ENCODE data around the gene UBE2U.
"Not testable (repeated sequence)": the region's sequence is repeated elsewhere in the genome, so short reads cannot be mapped to it uniquely, and the experiment has no call there.

UBE2U gene

DNA sequence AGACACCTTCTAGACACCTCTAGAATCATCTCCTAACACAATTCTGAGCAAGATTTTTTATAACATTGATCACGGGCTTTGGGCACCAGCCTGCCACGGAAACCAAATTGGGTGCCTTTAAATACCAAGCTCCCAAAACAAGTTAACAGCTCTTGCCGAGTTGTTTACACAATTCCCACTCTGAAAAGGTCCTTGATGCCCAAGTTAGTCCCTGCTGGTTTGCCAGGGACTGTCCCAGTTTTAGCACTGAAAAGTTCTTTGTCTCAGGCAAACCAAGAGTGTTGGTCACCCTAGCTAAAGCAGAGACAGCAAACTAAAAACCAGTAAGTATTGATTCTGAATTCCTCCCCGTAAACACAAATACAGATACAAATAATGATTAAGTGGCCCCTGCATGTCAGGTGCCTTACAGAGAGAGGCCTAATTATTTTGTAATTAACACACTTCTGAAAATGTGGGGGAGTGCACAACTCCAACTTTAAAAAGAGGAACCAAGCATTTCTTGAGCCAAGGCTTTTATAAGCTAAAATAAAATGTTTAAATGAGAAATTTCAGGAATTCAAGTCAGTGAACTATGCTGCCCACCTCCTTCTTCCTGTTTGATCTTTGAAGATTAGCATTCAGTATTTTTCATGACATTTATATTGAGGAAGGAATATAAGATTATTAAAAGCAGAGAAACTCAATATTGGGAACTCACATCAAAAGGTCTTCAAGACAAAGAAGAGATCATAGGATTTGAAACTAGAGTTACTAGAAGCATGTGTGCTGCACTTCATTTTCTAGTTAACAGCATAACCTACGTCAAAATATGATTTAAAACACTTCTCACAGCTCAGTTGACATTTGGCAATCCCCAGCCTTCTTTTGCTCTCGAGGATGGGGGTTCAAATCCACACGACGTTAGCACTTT lies 9.0 kb upstream of the UBE2U start:
- no peak for DNase-seq

DNA sequence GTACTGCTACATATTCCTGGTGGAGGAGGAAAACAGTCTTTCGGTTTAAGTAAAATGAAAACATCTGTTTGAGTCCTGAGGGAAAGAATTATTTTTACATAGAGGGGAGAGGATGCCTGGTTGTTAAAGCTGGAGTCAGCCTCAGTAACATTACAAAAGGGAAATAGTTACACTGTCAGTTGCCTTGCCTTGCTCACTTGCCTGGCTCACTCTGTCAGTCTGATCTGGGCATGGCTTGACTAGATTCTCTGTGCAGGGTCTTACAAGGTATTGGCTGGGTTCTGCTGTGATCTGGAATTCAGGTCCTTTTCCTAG lies 8.4 kb upstream of the UBE2U start:
- DNase-seq: no peak

DNA sequence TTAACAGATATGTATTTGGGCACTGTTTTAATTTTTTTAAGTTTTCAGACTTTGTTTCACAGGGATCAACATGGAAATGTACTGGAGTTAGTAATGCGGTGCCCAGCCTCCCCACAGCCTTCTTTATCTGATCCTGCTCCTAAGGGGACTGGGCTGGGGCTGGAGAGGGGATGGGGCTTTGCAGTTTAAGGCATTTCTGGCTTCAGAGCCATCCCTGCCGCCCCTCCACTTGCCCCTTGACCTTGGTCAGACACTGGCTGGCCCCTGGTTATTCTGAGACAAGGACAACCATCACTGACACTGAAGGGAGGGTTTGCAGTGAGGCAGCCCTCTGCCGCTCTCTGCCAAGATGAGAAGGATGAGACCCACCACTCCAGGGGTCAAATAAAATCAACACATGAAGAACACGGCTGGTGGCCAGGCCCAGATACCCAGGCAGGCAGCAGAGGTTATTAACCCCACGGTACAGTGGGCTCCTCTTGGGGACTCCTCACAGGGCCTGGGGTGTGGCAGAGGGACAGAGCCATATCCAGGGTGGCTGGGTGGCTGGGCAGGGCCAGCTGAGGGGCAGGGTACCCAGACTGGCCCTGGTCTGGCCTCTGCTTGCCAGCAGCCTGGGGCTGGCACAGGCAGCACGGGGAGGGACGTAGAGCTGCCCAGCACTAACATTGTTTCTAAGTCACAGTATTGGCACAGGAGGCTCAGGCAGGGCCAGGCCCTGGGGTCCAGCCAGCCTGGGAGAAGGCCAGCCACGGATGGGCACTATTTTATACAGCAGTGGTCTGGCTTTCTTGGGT lies 7.2 kb upstream of the UBE2U start:
- no peak for DNase-seq

DNA sequence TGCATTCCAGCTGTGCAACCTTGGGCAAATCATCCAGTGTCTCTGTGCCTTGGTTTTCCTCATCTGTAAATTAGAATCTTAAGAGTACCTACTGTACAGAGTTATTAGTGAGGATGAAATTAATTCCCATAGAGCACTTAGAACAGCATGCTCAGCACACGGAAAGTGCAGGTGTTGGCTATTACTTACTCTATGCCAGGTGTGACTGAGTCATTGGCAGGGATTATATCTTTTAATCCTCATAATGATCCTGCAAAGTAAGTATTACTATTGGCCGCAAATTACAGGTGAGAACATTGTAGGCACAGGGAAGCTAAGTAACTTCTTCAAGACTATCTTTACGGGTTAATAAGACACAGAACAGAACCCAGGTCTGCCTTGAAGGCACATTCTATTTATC lies 6.3 kb upstream of the UBE2U start:
- DNase-seq: no peak

DNA sequence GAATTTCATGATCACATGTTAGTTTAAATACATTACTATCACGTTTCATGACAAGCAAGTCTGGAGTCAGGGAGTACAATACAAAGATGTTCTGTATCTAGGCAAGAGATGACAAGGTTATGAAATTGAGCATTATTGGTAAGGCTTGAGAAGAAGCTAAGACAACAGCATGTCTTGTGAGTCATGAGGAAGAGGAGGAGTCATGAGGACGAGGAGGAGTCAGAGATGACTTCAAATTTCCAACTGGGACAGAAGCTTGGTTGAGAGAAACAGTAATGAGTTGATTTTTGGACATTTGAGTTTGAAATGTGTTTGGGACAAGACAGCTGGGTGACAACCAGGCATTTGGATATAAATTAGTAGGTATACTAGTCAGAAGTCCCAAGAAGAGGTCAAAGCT lies 4.3 kb upstream of the UBE2U start:
- no peak for DNase-seq

DNA sequence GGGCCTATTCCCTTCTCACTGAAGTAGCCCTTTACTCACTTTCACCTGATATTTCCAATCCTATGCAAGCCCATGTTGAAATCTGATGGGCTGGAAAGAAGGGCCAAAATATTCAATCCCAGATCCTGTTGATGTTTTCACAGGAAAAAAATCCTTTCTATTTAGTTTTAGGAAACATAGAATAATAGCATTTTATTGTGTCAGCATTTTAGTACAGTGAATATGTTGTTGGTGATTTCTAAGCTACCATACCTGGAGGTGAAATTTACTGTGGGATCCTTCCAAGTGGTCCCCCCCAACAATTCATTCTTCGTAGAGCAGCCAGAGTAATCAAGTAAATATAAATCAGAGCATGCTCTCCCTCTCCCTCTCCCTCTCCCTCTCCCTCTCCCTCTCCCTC lies 3.4 kb upstream of the UBE2U start:
- DNase-seq: no peak

DNA sequence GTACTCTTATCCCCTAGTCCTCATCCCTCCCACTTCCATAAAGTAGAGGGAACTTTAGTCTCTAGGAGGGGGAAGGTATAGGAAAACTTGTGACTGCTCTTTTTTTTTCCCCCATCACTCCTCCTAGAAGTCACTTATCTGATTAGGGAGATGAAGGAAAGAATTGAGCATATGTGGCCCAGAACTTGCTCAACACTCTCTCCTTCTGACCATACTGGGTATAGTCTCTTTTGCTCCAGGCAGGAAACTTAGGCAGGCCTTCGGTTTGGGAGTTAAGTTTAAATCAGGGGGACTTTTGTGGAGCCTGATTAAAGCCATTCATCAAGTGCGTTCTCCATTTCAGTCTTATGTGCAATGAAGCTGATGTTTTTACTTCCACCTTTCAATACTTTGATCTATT lies 5.8 kb downstream of the UBE2U start:
- no peak for DNase-seq

DNA sequence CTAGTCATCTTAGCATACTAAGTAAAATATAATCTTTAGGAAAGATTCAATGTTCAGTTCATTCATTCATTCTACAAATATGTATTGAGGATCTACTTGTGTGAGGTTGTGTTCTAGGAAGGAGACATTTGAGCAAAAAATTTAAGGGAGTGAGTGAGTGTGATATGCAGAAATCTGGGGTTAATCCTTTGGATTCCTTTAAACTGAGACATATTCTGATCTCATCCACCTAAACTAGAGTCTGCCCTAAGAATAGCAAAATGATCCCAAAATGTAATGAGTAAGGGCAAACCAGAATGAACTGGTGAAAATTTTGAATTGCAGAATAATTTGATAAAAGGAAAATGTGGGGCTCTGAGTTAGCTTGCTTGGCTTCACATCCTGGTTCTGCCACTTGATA lies 8.6 kb downstream of the UBE2U start:
- no peak for DNase-seq

DNA sequence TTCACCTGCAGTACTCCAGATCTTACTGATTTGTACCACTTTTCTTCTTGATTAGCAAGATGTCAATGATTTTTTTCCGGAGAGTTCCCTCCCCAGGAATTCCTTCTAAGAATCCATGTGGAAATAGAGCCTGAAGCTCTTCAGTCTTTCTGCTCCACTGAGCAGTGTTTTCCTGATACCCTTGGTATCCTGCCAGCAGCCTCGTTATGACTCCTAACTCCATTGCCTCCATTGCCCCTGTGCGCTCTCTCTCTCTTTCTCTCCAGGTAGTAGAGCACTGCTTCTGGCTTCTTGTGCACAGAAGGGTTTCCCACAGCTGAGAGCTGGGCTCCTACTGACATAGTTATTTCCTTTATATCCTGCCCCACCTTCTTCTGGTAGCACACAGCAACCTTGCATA lies 12.2 kb downstream of the UBE2U start:
- no peak for DNase-seq

DNA sequence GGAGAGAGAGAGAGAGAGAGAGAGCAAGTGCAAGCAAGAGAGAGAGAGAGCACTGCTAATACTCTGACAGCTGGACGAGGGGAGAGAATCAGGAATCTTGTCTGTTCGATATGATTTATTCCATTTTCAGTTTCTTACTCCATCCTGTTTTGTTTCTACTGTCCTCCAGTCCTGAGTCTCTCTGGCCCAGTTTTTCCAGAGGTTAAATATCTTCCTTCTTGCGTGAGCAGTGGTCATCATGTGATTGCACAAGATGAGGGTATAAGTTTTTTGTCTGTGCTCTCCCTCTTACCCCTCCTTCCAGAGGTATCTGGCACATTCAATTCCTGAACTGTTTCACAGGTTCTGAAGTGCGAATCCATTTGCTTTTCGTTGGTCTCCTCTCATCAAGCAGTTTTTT lies 16.8 kb downstream of the UBE2U start:
- no peak for DNase-seq

DNA sequence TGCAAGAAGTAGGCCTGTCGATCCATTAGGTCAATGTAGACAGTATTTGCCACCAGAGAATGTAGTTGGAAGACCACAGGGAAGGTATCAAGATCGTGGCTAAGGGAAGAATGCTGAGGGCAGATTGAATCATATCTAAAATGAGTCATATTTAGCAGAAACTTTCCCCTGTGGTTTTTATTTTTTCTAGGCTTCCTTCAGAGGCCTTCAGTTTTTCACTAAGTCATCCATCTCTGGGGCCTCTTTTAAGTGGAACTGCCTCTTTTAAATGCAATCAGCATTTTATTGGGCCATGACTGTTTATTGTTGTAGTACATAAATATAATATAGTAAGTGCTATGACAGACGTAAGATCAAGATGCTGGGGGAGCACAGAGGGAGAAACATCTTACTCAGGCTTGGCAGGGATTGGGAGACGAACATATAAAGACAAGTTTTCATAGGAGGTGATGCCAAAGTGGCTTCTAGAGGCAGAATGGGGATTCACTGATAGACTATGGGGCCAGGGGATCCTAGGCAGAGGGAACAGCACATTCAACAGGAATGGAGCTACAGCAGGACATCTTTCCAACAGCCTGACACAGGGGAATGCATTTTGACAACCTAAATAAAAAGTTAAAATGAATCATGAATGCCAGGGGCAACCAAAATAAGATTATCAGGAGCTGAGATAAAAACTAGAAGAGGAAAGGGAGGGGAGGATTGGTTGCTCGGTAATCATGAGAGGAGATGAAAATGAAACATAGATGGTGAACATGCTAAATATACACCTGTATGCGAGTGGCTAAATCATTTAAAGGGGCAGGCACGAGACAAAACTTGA lies 20.1 kb downstream of the UBE2U start:
- DNase-seq: no peak

DNA sequence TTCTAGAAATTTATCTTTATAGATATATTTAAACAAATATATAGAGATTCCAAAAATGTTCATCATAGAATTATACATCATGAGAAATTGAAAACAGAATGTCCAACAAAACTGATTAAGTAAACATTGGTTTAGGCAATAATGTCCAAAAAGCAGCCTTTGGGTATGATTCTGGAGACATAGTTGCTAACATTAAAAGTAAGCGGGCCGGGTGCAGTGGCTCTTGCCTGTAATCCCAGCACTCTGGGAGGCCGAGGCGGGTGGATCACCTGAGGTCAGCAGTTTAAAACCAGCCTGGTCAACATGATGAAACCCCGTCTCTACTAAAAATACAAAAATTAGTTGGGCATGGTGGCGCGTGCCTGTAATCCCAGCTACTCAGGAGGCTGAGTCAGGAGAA lies 20.8 kb downstream of the UBE2U start:
- DNase-seq: not testable (repeated sequence)

DNA sequence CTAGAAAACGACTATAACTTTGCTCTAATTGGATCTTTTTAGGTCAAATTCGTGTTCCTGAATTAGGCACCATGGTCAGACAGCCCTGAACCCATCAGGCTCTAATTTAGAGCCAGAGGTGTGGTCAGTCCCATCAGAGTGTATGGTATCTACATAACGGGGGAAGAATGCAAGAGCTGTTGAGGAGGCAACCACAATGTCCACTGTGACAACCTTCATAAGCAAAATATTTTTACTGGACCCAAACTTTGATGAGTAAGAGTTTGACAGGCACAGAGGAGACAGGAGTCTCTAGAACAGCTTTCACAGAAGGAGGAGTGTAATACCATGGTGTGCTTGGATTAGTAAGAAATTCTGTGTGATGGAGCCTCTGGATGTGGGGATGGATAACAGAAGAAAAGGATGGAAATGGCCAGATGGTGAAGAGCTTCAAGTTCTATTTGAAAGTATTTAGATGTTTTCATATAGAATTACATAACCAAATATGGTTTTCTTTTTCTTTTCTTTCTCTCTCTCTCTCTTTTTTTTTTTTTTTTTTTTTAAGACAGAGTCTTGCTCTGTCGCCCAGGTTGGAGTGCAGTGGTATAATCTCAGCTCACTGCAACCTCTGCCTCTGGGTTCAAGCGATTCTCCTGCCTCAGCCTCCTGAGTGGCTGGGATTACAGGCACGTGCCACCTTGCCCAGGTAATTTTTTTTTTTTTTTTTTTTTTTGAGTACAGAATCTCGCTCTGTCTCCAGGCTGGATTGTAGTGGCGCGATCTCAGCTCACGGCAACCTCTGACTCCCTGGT lies 24.9 kb downstream of the UBE2U start:
- no peak for DNase-seq

DNA sequence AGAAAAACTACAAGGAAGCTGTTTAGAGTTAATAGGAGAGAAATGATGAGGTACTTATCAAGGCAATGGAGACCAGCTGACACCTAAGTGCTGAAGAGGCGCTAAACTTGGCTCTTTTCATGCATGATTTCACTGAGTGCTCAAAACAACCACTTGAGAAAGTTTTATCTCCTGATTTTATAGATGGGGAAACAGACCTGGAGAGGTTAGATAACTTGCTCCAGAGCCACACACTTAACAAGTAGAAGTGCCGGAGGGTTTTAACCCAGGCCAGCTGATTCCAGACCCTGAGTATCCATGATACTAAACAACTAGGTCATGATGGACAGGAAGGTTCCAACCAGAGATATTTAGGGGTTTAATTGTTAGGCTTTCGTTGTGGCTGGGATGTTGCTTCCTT lies 25.9 kb downstream of the UBE2U start:
- DNase-seq: no peak

DNA sequence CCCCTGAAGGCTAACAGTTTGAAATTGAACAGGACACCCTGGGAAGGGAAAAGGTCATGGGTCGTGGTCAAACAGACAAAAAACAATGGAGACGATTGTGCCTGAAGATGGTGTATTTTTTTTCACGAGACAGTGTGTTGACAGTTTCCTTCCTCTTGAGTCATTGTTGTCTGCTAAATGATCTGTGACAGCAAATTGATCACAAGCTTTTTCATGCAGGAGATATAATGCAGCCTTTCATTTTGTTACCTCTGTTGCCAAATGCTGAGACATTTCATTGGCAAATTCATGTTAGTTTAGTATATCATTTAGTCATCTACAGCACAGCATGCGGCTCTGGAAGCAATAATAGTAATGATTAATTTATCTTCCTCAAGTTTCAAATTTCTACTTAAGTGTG lies 27.7 kb downstream of the UBE2U start:
- DNase-seq: no peak

DNA sequence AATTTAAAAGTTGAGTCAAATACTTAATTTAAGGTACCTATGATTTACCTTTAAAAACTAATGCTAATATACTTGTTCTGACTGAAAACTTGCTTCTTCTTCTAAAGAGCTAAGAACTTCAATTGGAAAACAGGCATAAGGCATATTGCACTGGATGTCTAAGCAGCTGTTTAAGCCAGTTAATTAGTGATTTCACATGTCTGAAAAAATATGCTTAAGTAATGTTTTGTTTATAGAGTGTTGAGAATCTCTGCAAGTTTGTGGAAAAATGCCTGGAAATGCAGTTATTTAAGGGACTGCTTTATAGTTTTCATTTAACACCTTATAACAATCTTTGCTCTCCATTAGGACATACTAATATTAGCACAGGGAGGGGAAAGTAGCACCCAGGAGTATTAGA lies 28.2 kb downstream of the UBE2U start:
- no peak for DNase-seq

DNA sequence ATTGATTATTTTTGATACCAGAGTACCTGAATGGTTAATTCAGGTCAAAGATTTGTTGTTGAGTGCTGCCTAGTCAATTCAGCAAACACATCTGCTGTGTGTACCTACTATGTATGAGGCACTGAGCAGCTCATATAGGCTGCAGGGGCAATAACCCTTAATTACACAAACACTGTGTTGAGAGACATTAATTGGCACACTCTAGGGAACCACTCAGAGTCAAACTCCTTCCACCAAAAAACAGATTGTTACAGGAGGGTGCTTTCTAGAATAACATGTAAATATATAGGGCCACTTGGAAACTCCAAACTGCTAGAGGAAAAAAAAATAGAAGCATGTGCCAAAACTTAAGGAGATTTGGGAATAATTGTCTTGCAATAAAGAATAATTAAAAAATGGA lies 31.3 kb downstream of the UBE2U start:
- no peak for DNase-seq

DNA sequence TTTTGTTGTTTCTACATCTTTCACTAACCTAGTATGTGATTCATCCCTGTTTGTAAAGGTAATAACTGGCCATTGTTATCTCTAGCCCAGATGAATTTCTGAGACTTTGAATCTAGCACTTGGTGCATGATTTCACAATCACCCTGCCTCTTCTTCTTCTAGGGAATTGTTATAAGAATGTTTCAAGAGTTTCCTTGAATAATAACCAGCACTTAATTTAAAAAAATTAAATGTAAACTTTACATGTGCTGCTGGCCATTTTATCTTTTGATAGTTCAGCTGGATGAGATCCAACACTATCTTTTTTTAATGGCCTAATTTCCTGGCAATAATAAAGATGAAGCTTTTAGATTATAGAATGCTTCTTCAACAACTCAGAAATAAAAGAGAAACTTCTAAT lies 31.8 kb downstream of the UBE2U start:
- DNase-seq: no peak

DNA sequence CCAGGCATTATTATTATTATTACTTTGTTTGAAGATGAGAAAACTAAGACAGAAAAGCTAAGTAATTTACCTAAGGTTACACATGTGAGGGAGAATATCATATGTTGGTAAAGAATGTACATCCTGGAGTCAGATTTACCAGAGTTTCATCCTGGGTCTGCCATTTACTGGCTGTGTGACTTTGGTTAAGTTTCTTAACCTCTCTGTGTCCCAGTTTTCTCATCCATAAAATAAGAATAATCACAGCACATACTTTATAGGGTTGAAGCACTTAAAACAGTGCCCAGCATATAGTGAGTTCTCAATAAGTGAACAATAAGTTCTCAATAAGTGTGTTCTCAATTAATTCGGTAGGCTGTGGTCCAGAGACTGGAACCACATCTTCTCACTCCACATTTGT lies 32.5 kb downstream of the UBE2U start:
- no peak for DNase-seq

DNA sequence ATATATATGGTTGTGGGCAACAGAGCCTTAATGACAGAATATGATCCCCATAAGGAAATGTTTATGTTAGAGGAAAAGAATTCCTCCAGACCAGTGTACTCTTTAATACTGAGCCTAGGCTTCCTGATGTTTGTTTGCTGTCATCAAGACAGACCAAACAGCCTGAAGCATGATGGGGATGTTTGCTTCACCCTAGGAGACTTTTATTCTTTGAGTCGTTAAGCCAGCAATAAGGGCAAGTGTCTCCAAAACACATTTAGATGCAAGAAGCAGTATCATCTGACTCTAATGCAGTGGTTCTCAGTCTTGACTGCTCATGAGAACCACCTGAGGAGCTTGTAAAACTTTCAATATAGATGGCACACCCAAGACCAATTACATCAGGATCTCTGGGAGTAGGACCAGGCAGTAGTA lies 33.1 kb downstream of the UBE2U start:
- no peak for DNase-seq

DNA sequence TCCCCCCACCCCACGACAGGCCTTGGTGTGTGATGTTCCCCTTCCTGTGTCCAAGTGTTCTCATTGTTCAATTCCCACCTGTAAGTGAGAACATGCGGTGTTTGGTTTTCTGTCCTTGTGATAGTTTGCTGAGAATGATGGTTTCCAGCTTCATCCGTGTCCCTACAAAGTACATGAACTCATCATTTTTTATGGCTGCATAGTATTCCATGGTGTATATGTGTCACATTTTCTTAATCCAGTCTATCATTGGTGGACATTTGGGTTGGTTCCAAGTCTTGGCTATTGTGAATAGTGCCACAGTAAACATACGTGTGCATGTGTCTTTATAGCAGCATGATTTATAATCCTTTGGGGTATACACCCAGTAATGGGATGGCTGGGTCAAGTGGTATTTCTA lies 36.1 kb downstream of the UBE2U start:
- not testable (repeated sequence) for DNase-seq

DNA sequence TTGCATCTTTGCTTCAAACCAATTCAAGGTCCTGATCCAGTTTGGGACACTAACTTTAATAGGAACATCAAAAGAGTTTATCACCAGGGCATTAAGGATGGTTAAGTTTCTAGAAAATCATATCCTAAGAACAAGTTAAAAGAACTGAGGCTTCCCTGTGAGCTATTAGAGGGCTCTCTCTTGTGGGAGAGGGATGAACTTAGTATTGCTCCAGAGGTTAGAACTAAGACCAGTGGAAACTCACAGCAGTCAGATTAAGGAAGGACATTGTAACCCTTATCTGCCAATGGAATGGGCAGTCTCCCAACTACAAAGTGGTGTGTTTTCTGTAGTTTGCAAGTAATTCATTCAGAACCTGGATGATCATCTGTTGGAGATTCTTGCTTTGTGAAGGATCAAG lies 36.8 kb downstream of the UBE2U start:
- no peak for DNase-seq

DNA sequence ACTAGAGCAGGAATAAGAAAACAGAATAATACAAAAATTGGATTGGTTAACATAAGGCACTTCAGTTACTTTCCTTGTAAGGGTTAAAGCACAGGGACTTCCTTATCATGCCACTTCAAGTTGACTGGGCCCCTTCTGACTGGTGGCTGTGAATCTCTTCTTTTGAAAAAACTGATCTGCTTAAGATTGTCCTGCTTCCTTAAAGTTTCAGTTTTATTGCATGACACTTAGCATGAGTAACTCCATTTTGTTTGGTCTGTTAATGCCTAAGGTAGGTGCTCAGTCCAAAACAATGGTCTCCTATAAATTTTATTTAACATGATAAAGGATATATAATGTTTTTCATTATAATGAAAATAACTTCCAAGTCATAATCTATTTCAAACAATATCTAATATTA lies 37.6 kb downstream of the UBE2U start:
- no peak for DNase-seq

All from bone marrow (tissue), 2 donors.